C4-2B (cell line): ENCODE results near the gene CFAP68.

Experiments used
- H3K27ac ChIP-seq: fragments of 450-650 bp; 2 replicates; pipeline ENCODE4 v1.5.1; 2017
- CTCF ChIP-seq: fragments of 450-650 bp; conservative IDR thresholded peaks from 2 replicates; pipeline ENCODE4 v1.5.1; 2017; ENCODE audit warnings: mild to moderate bottlenecking
- ZFX ChIP-seq: fragments of 450-650 bp; IDR thresholded peaks from 2 replicates; pipeline ENCODE4 v1.6.1; 2017

Gene CFAP68

GRCh38 chr11:111878849-111879636 lies at the start of gene CFAP68, which contains the start of gene FDXACB1:
Gene CFAP68 (plus strand): TSS chr11:111879541. CDS start chr11:111879561, 20 bp downstream.
Gene FDXACB1 (minus strand): TSS chr11:111879165. CDS start chr11:111879132, 33 bp downstream.
- TF ChIP-seq ZFX (peak; percentile 24; the same call in 1 of the 2 replicates), CTCF (peak; percentile 99)

GRCh38 chr11:111833524-111833923 lies 45.8 kb upstream of the CFAP68 start:
- TF ChIP-seq CTCF (peak; percentile 13; the same call in 1 of the 2 replicates), ZFX (no peak)
- no peak overlapping the region for H3K27ac ChIP-seq

More at GRCh38 chr11:111878849-111879636, at the start of gene CFAP68, which contains the start of gene FDXACB1:
- peak within 1 kb of the TSS; percentile 86 for H3K27ac ChIP-seq

- no peak overlapping the region for H3K27ac ChIP-seq
- TF ChIP-seq CTCF, result no peak
Measured at GRCh38 chr11:111834432-111835163, 44.7 kb upstream of the CFAP68 start.

- TF ChIP-seq ZFX, result no peak
Measured at GRCh38 chr11:111835665-111836064, 43.7 kb upstream of the CFAP68 start.

GRCh38 chr11:111836162-111836561 lies 43.2 kb upstream of the CFAP68 start:
- no peak for TF ChIP-seq ZFX
- no peak for TF ChIP-seq CTCF

More at GRCh38 chr11:111835665-111836064, 43.7 kb upstream of the CFAP68 start:
- no peak overlapping the region for H3K27ac ChIP-seq

GRCh38 chr11:111836721-111837120 lies 42.6 kb upstream of the CFAP68 start:
- TF ChIP-seq CTCF, result no peak
- no peak for TF ChIP-seq ZFX
- no peak overlapping the region for H3K27ac ChIP-seq

More at GRCh38 chr11:111836162-111836561, 43.2 kb upstream of the CFAP68 start:
- no peak overlapping the region for H3K27ac ChIP-seq

GRCh38 chr11:111837366-111837891 lies 41.9 kb upstream of the CFAP68 start:
- no peak overlapping the region for H3K27ac ChIP-seq
- TF ChIP-seq CTCF (no peak), ZFX (no peak)
